ENCODE results near the gene CSPG4.

DNA sequence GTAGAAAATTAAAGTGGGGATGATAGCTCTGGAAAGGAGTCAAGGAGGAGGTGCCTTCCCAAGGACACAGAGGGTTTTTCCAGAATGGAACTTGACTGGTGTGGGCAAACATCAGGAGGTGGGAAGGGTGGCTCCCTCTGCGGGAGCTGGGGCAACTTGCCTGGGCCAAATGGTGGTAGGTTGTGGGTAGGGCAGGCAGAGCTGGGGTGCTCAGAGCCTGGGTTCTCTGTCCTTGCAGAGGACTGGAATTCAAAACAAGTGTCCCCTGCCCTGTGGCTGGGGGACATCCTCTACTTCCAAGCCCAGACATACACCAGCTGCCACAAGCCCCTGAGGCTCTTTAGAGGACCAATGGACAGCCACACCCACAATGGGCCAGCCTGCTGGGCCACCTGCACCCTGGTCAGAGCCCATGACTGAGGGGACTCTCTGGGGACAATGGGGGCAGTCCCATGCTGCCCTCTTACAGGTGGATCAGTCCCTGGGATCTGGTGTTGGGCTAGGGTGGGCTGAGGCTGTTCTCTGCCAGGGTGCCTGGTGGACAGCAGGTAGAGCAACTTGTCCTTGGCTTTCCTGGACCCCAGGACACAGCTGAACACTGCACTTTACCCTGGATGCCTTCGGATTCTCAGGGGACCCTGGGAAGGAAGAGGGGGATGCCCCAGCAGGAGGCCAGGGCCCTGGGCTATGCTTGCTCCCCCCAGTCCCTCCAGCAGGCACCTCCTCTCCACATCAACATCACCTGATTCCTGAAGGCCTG lies 38.6 kb upstream of the CSPG4 start:
- TF ChIP-seq, protein P1, sequence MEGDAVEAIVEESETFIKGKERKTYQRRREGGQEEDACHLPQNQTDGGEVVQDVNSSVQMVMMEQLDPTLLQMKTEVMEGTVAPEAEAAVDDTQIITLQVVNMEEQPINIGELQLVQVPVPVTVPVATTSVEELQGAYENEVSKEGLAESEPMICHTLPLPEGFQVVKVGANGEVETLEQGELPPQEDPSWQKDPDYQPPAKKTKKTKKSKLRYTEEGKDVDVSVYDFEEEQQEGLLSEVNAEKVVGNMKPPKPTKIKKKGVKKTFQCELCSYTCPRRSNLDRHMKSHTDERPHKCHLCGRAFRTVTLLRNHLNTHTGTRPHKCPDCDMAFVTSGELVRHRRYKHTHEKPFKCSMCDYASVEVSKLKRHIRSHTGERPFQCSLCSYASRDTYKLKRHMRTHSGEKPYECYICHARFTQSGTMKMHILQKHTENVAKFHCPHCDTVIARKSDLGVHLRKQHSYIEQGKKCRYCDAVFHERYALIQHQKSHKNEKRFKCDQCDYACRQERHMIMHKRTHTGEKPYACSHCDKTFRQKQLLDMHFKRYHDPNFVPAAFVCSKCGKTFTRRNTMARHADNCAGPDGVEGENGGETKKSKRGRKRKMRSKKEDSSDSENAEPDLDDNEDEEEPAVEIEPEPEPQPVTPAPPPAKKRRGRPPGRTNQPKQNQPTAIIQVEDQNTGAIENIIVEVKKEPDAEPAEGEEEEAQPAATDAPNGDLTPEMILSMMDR (IDR thresholded peaks at IDR 0.05; ENCODE audit: low read depth, low read length, poor library complexity, severe bottlenecking): no peak
- TF ChIP-seq EZH2phosphoT487 (IDR thresholded peaks at IDR 0.05; ENCODE audit: borderline replicate concordance, low read length): no peak
